WTC11 (cell line): ENCODE results near the gene ABR. TPM values are rescaled to one million over a fixed set of nuclear protein-coding genes. Genes with fewer than 3 reads are reported as not detected.

ENCODE experiments used
- AR ChIP-seq: fragments of 250-450 bp; sonication (Bioruptor Pico); IDR thresholded peaks from 2 replicates; pipeline ENCODE4 v1.9.0; 2021; ENCODE audit warnings: mild to moderate bottlenecking
- CBFB ChIP-seq: sonication (generic); formaldehyde crosslinking; IDR thresholded peaks from 2 replicates; pipeline ENCODE4 v1.8.1; 2022; ENCODE audit warnings: mild to moderate bottlenecking, low read depth, missing genetic modification reagents
- ETV6 ChIP-seq: sonication (generic); formaldehyde crosslinking; IDR thresholded peaks from 2 replicates; pipeline ENCODE4 v1.8.1; 2022; ENCODE audit warnings: mild to moderate bottlenecking, missing genetic modification reagents
- FOXJ3 ChIP-seq: sonication (generic); formaldehyde crosslinking; IDR thresholded peaks from 2 replicates; pipeline ENCODE4 v1.9.0; 2021; ENCODE audit warnings: missing genetic modification reagents, mild to moderate bottlenecking, borderline replicate concordance
- GRHL2 ChIP-seq: fragments of 250-450 bp; sonication (Bioruptor Pico); IDR thresholded peaks from 2 replicates; pipeline ENCODE4 v1.8.0; 2022; ENCODE audit warnings: mild to moderate bottlenecking, moderate library complexity; ENCODE audit not compliant: insufficient replicate concordance, severe bottlenecking
- GTF2I ChIP-seq: fragments of 250-450 bp; sonication (Bioruptor Pico); conservative IDR thresholded peaks from 2 replicates; pipeline ENCODE4 v1.4.0; 2021; ENCODE audit warnings: mild to moderate bottlenecking
- HMGA2 ChIP-seq: fragments of 250-450 bp; sonication (Bioruptor Pico); IDR thresholded peaks from 2 replicates; pipeline ENCODE4 v1.4.0; 2021; ENCODE audit warnings: mild to moderate bottlenecking, moderate library complexity
- JAZF1 ChIP-seq: fragments of 250-450 bp; sonication (Bioruptor Pico); IDR thresholded peaks from 2 replicates; pipeline ENCODE4 v1.9.0; 2021; ENCODE audit warnings: moderate library complexity, mild to moderate bottlenecking, inconsistent platforms
- KAT7 ChIP-seq: sonication (generic); formaldehyde crosslinking; IDR thresholded peaks from 2 replicates; pipeline ENCODE4 v1.8.1; 2023; ENCODE audit warnings: missing genetic modification reagents, mild to moderate bottlenecking, borderline replicate concordance
- MLX ChIP-seq: sonication (generic); formaldehyde crosslinking; IDR thresholded peaks from 2 replicates; pipeline ENCODE4 v1.8.1; 2023; ENCODE audit warnings: mild to moderate bottlenecking, missing genetic modification reagents, moderate library complexity
- MXD4 ChIP-seq: fragments of 250-450 bp; sonication (Bioruptor Pico); IDR thresholded peaks from 2 replicates; pipeline ENCODE4 v1.8.0; 2021; ENCODE audit warnings: mild to moderate bottlenecking, moderate library complexity, borderline replicate concordance
- MYBL2 ChIP-seq: sonication (generic); formaldehyde crosslinking; IDR thresholded peaks from 2 replicates; pipeline ENCODE4 v1.8.1; 2023; ENCODE audit warnings: mild to moderate bottlenecking, moderate library complexity, missing genetic modification reagents
- NR2C2 ChIP-seq: sonication (generic); formaldehyde crosslinking; IDR thresholded peaks from 2 replicates; pipeline ENCODE4 v1.8.0; 2022; ENCODE audit warnings: mild to moderate bottlenecking, missing genetic modification reagents
- OVOL2 ChIP-seq: fragments of 250-450 bp; sonication (Bioruptor Pico); IDR thresholded peaks from 2 replicates; pipeline ENCODE4 v1.9.0; 2021; ENCODE audit warnings: mild to moderate bottlenecking, borderline replicate concordance
- RELA ChIP-seq: sonication (generic); formaldehyde crosslinking; IDR thresholded peaks from 2 replicates; pipeline ENCODE4 v1.8.1; 2022; ENCODE audit warnings: missing genetic modification reagents, mild to moderate bottlenecking, borderline replicate concordance
- SP1 ChIP-seq: sonication (generic); formaldehyde crosslinking; conservative IDR thresholded peaks from 2 replicates; pipeline ENCODE4 v1.8.1; 2022; ENCODE audit warnings: missing genetic modification reagents
- TP53 ChIP-seq: sonication (generic); formaldehyde crosslinking; IDR thresholded peaks from 2 replicates; pipeline ENCODE4 v1.8.1; 2023; ENCODE audit warnings: mild to moderate bottlenecking, missing genetic modification reagents
- ZNF138 ChIP-seq: sonication (generic); formaldehyde crosslinking; conservative IDR thresholded peaks from 2 replicates; pipeline ENCODE4 v1.8.1; 2022; ENCODE audit warnings: mild to moderate bottlenecking, moderate library complexity, missing genetic modification reagents
- ZNF219 ChIP-seq: sonication (generic); formaldehyde crosslinking; IDR thresholded peaks from 2 replicates; pipeline ENCODE4 v1.8.0; 2023; ENCODE audit warnings: missing genetic modification reagents, mild to moderate bottlenecking, borderline replicate concordance
- ZNF281 ChIP-seq: sonication (generic); formaldehyde crosslinking; IDR thresholded peaks from 2 replicates; pipeline ENCODE4 v1.8.0; 2023; ENCODE audit warnings: mild to moderate bottlenecking, missing genetic modification reagents
- ZNF425 ChIP-seq: fragments of 250-450 bp; sonication (Bioruptor Pico); conservative IDR thresholded peaks from 2 replicates; pipeline ENCODE4 v1.9.0; 2021; ENCODE audit warnings: mild to moderate bottlenecking
- ZNF512 ChIP-seq: sonication (generic); formaldehyde crosslinking; IDR thresholded peaks from 2 replicates; pipeline ENCODE4 v1.8.1; 2022; ENCODE audit warnings: missing genetic modification reagents, borderline replicate concordance
- ZSCAN18 ChIP-seq: fragments of 250-450 bp; sonication (Bioruptor Pico); IDR thresholded peaks from 2 replicates; pipeline ENCODE4 v2.1.2; 2022; ENCODE audit warnings: mild to moderate bottlenecking, moderate library complexity
- total RNA-seq: library from RNA; stranded (reverse); gene quantifications from 3 replicates; pipeline ENCODE4 v1.2.3, GENCODE V29; 2021

Gene ABR
- total RNA-seq, 1 experiment from 2014 or later = 38.0 TPM

- TF ChIP-seq SP1 (peak; percentile 46; the same call in 1 of the 2 replicates), MXD4 (CRISPR knock-in tag) (no peak), MLX (CRISPR knock-in tag) (peak; percentile 34; the same call in 1 of the 2 replicates), ZNF138 (no peak), GRHL2 (CRISPR knock-in tag) (no peak), TP53 (CRISPR knock-in tag) (peak; percentile 56; the same call in 1 of the 2 replicates), ZNF425 (CRISPR knock-in tag) (no peak), MYBL2 (CRISPR knock-in tag) (no peak; the same call in 1 of the 2 replicates), ZSCAN18 (0 out of 2 replicates have a peak, but pooled peaks have one; percentile 1), FOXJ3 (no peak), RELA (CRISPR knock-in tag) (0 out of 2 replicates have a peak, but pooled peaks have one; percentile 73), ZNF219 (CRISPR knock-in tag) (no peak), ZNF281 (CRISPR knock-in tag) (peak; percentile 83; the same call in 1 of the 2 replicates), OVOL2 (CRISPR knock-in tag) (no peak), HMGA2 (CRISPR knock-in tag) (no peak; the same call in 1 of the 2 replicates), AR (CRISPR knock-in tag) (no peak), KAT7 (0 out of 2 replicates have a peak, but pooled peaks have one; percentile 54), CBFB (CRISPR knock-in tag) (0 out of 2 replicates have a peak, but pooled peaks have one; percentile 80), ZNF512 (CRISPR knock-in tag) (no peak), ETV6 (CRISPR knock-in tag) (peak; percentile 90), GTF2I (CRISPR knock-in tag) (no peak), JAZF1 (CRISPR knock-in tag) (no peak), NR2C2 (CRISPR knock-in tag) (no peak)
These were observed 183.0 kb downstream of the ABR start, which contains the start of gene TIMM22 (continued) for GRCh38 chr17:996554-997344.
